Ishikawa (cell line): ENCODE data around the gene CCDC8.

Experiments used
- CEBPB ChIP-seq: IDR thresholded peaks from 2 replicates; pipeline ENCODE4 v1.6.1; 2012
- CREB1 ChIP-seq: IDR thresholded peaks from 2 replicates; pipeline ENCODE4 v1.6.1; 2012; ENCODE audit warnings: low read depth
- EGR1 ChIP-seq: IDR thresholded peaks from 2 replicates; pipeline ENCODE4 v1.6.1; 2012
- EP300 ChIP-seq: IDR thresholded peaks from 2 replicates; pipeline ENCODE4 v1.6.1; 2012; ENCODE audit warnings: borderline replicate concordance
- FOXM1 ChIP-seq: IDR thresholded peaks from 2 replicates; pipeline ENCODE4 v1.6.1; 2012; ENCODE audit warnings: low read depth, borderline replicate concordance
- NFIC ChIP-seq: IDR thresholded peaks from 2 replicates; pipeline ENCODE4 v1.6.1; 2012
- RAD21 ChIP-seq: IDR thresholded peaks from 2 replicates; pipeline ENCODE4 v1.6.1; 2012; ENCODE audit warnings: low read depth
- REST ChIP-seq: IDR thresholded peaks from 2 replicates; pipeline ENCODE4 v1.6.1; 2012; ENCODE audit warnings: low read depth, mild to moderate bottlenecking
- TAF1 ChIP-seq: IDR thresholded peaks from 2 replicates; pipeline ENCODE4 v1.6.1; 2012; ENCODE audit warnings: low read depth, mild to moderate bottlenecking
- TCF12 ChIP-seq: IDR thresholded peaks from 2 replicates; pipeline ENCODE4 v1.6.1; 2012; ENCODE audit warnings: low read depth
- TEAD4 ChIP-seq: IDR thresholded peaks from 2 replicates; pipeline ENCODE4 v1.6.1; 2012
- YY1 ChIP-seq: IDR thresholded peaks from 2 replicates; pipeline ENCODE4 v1.6.1; 2012; ENCODE audit warnings: low read depth
- ZBTB7A ChIP-seq: IDR thresholded peaks from 2 replicates; pipeline ENCODE4 v1.6.1; 2012; ENCODE audit warnings: low read depth
- TF ChIP-seq, protein P1 (sequence below): IDR thresholded peaks from 2 replicates; pipeline ENCODE4 v1.6.1; 2012
- TF ChIP-seq, protein P2 (sequence below): IDR thresholded peaks from 2 replicates; pipeline ENCODE4 v1.6.1; 2012

The CCDC8 gene

DNA sequence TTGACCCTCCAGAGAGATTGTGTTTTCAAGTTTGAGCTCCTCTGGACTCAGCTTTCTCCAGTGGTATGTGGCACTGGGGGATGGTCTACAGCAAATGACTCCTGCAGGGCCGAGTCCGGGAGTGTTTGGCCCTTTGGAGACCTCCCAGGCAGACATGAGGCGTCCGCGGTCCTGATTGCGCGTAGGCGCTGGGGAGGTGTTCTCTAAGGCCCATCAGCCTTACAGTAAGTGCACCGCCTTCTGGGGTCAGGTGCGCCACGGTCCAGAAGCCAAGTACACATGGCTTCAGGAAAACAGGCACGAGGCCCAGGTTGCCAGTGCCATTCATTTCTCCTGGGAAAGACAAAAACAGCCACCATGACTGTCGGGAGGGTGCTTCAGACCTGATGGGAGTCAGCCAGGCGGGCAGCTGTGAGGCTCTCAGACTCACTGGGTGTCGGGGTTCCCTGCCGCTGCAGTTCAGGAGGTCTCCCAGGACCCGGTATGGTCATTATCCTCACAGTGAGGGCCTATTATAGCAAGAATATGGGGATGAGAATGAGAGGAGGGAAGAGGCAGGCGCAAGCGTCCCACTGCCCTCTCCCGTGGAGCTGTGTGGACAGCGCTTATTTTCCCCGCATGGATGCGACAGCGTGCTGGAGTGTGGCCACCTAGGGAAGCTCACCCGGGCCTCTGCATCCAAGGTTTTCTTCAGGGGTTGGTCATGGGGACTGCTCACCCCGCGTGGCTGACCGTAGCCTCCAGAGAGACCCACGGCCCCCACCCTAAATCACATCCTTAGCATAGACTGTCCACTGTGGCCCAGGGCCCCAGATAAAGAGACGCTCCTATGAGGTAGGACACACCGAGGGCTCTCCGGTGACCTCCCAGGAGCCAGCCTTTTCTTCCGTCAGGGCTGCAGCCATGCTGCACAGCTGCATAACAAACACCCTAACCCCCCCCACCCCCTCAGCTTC is 21.8 kb downstream of the CCDC8 start:
- TF ChIP-seq, protein P1, sequence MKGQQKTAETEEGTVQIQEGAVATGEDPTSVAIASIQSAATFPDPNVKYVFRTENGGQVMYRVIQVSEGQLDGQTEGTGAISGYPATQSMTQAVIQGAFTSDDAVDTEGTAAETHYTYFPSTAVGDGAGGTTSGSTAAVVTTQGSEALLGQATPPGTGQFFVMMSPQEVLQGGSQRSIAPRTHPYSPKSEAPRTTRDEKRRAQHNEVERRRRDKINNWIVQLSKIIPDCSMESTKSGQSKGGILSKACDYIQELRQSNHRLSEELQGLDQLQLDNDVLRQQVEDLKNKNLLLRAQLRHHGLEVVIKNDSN: no peak
- TF ChIP-seq NFIC (no peak), RAD21 (no peak), REST (no peak), YY1 (no peak), CEBPB (no peak), EP300 (no peak), TCF12 (no peak), TAF1 (no peak), EGR1 (no peak), ZBTB7A (no peak), TEAD4 (no peak), FOXM1 (no peak), CREB1 (no peak)
- TF ChIP-seq, protein P2, sequence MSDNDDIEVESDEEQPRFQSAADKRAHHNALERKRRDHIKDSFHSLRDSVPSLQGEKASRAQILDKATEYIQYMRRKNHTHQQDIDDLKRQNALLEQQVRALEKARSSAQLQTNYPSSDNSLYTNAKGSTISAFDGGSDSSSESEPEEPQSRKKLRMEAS: no peak

DNA sequence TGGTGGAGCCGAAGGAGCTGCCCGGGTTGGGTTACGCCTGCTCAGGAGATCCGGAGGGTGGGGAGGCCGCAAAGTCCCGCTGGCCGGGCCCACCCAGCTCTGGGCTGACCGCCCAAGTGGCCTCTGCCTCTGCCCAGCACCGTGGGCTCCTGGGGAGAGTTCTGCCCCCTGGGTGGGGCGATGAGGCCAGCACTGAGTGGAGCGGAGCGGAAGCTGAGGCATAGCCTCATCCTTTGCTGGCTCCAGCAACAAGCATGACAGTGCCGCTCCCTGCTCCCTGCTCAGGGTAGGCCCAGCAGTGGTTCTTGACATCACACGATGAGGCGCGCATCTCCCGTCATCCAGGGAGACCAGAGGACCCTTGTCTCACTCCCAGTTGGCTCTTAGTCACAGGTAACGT is 22.5 kb downstream of the CCDC8 start:
- TF ChIP-seq, protein P1: no peak
- no peak for TF ChIP-seq RAD21
- no peak for TF ChIP-seq TCF12
- no peak for TF ChIP-seq FOXM1
- TF ChIP-seq NFIC: no peak

GRCh38 chr19:46390121-46390858 is 23.1 kb downstream of the CCDC8 start:
- no peak for TF ChIP-seq NFIC
- TF ChIP-seq CEBPB: no peak
- TF ChIP-seq, protein P1: no peak
- no peak for TF ChIP-seq REST
- no peak for TF ChIP-seq ZBTB7A
- no peak for TF ChIP-seq TAF1
- no peak for TF ChIP-seq FOXM1
- no peak for TF ChIP-seq TCF12
- TF ChIP-seq CREB1: no peak
- TF ChIP-seq RAD21: no peak
- no peak for TF ChIP-seq YY1
- no peak for TF ChIP-seq EP300
- no peak for TF ChIP-seq TEAD4
- TF ChIP-seq EGR1: no peak
- TF ChIP-seq, protein P2: no peak

- TF ChIP-seq EP300 (no peak), TAF1 (no peak), NFIC (no peak)
Measured at GRCh38 chr19:46388311-46389095, 24.9 kb downstream of the CCDC8 start.
